Activated naive CD4-positive, alpha-beta T cell treated with anti-CD3 and anti-CD28 coated beads for 36 hours (primary cell): ENCODE data around the gene FKBP15. TPM values are rescaled to one million over a fixed set of nuclear protein-coding genes. Genes with fewer than 3 reads are reported as not detected.

Source experiments
- CTCF ChIA-PET: fragments of 350-600 bp; sonication (Branson Sonifier 250); formaldehyde crosslinking; loops from one replicate; lab custom pipeline; 2021; ENCODE audit warnings: antibody characterized with exemption; lab: Charles Lee
- DNase-seq: peaks from one replicate; pipeline ENCODE4 v3.0.0-alpha.2; 2020
- H3K27ac Mint-ChIP-seq: one replicate; pipeline ENCODE4 v1.8.0; 2021; ENCODE audit warnings: mild to moderate bottlenecking, mixed read lengths
- H3K27me3 Mint-ChIP-seq: one replicate; pipeline ENCODE4 v1.8.0; 2021; ENCODE audit warnings: low read depth, mixed read lengths
- H3K36me3 Mint-ChIP-seq: one replicate; pipeline ENCODE4 v1.8.0; 2021; ENCODE audit warnings: low read depth, mixed read lengths
- H3K4me1 Mint-ChIP-seq: one replicate; pipeline ENCODE4 v1.8.0; 2021; ENCODE audit warnings: low read depth, mixed read lengths
- H3K4me3 Mint-ChIP-seq: one replicate; pipeline ENCODE4 v1.8.0; 2021; ENCODE audit warnings: mild to moderate bottlenecking, moderate library complexity, mixed read lengths
- H3K9me3 Mint-ChIP-seq: one replicate; pipeline ENCODE4 v1.8.0; 2021; ENCODE audit warnings: mixed read lengths
- intact Hi-C: fragments of 100-400 bp; cut with micrococcal nuclease; formaldehyde crosslinking; loops from one replicate; pipeline ENCODE4 v1.15.1; 2023
- total RNA-seq, 2 experiments: library from RNA; stranded (reverse); gene quantifications; one replicate each; pipeline ENCODE4 v1.2.3, GENCODE V29; 2021

Gene FKBP15, protein sequence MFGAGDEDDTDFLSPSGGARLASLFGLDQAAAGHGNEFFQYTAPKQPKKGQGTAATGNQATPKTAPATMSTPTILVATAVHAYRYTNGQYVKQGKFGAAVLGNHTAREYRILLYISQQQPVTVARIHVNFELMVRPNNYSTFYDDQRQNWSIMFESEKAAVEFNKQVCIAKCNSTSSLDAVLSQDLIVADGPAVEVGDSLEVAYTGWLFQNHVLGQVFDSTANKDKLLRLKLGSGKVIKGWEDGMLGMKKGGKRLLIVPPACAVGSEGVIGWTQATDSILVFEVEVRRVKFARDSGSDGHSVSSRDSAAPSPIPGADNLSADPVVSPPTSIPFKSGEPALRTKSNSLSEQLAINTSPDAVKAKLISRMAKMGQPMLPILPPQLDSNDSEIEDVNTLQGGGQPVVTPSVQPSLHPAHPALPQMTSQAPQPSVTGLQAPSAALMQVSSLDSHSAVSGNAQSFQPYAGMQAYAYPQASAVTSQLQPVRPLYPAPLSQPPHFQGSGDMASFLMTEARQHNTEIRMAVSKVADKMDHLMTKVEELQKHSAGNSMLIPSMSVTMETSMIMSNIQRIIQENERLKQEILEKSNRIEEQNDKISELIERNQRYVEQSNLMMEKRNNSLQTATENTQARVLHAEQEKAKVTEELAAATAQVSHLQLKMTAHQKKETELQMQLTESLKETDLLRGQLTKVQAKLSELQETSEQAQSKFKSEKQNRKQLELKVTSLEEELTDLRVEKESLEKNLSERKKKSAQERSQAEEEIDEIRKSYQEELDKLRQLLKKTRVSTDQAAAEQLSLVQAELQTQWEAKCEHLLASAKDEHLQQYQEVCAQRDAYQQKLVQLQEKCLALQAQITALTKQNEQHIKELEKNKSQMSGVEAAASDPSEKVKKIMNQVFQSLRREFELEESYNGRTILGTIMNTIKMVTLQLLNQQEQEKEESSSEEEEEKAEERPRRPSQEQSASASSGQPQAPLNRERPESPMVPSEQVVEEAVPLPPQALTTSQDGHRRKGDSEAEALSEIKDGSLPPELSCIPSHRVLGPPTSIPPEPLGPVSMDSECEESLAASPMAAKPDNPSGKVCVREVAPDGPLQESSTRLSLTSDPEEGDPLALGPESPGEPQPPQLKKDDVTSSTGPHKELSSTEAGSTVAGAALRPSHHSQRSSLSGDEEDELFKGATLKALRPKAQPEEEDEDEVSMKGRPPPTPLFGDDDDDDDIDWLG
- total RNA-seq = 10 to 100 TPM; 14.7 to 15.8 TPM

DNA sequence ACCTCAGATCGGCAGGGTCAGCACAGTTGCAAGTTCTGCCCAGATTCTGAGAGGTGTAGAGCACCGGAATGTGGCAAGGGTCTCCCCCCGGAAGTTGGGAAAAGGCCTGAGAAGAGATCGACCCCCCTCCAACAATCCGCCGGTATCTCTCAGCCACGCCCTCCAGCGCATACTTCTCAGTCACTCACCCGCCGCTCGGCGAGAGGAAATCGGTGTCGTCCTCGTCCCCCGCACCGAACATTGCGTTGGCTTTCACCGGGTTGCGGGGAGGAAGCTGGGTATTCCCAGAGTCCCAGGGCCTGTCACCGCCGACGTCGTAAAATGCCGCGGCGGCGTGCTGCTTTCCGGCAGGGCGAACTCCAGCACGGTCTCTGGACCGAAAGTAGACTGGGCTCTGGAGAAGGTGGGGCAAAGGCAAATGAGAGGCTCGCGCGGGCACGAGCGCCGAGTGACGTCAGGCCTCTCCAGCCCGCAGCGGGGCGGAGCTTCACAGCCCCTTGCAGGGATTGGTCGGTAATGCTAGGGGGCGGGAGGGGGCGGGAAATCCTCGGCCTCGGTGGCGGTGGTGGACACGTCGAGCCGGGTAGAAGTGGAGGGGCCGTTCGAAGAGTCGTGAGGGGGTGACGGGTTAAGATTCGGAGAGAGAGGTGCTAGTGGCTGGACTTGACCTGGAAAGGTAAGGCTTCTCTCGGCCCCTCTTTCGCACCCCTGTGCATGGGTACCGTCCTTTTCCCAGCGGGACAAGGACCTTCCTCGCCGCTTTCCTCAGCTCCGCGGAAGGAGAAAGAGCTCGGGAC, at the start of gene FKBP15, which contains the start of gene SLC31A1:
Gene FKBP15 (minus strand): TSS at position 275 of the 797 bp plus-strand sequence. CDS start 34 bp downstream, at position 241.
Gene SLC31A1 (plus strand): TSS at position 542 of the 797 bp plus-strand sequence. CDS start 34,605 bp downstream, outside the sequence.
- Mint-ChIP-seq H3K27ac (peak within 1 kb of the TSS; percentile 91), H3K4me1 (peaks cover 38% of the 10 kb centered on the region), H3K9me3 (no peaks in the 10 kb centered on the region), H3K27me3 (no peaks in the 10 kb centered on the region), H3K4me3 (peak within 1 kb of the TSS; percentile 95), H3K36me3 (no peaks in the 10 kb centered on the region)
- peak; percentile 98 for DNase-seq
- intact Hi-C loops = loop anchor here (1.0 to 10.0 kb wide), 16 partner anchors 48 to 1559 kb away; partner anchors contain the start of genes ALAD, C9orf43, CDC26 and GNG10
- CTCF ChIA-PET = interaction anchor here (1.2 to 3.4 kb wide), 3 partner anchors 18 to 434 kb away, joined by 3 to 21 read pairs (median 3); partner anchors contain the start of gene CDC26

DNA sequence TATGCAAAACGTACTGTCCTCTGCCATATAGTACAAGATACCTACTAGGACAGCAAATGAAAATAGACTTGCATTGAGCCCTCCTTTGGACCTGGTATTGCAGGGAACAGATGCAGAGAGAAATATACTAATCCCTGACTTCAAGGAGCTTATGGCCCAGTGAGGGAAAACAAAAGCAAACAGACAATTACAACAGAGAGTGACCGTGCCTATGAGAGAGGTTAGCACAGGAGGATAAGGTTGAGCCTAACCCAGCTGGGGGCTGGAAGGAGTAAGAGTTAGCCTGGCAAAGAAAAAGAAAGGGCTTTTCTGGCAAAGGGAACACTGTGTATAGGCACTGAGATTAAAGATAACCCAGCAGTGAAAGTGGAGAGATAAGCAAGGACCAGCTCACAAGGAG, 48.8 kb upstream of the FKBP15 start:
- peak overlapping the region; percentile 22 for H3K27ac Mint-ChIP-seq
- H3K36me3 Mint-ChIP-seq = peaks cover 17% of the 10 kb centered on the region
- CTCF ChIA-PET = interaction anchor here (1.0 to 1.2 kb wide), 4 partner anchors 132 to 388 kb away, joined by 3 to 4 read pairs (median 4); partner anchors contain the start of gene ALAD

DNA sequence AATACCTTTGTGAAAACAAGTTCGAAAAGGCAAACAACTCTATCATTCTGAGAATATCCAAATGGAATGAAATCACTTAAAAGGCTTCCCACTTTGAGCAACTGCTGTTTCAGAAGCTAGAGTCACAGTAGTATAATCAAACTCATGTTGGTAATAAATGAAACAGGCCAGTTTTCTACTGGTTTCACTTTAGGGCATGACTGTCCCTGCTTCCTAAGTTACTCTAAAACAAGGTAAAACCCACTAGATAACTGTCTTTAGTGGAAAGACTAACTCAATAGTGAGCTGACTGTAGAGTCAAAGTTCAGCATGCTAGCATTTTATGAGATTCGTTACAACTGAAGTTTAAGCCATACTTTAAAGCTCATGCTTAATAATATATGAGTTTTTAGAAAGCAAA, 48.3 kb upstream of the FKBP15 start:
- Mint-ChIP-seq H3K27me3 (no peaks in the 10 kb centered on the region), H3K4me1 (peaks cover 23% of the 10 kb centered on the region), H3K27ac (peak overlapping the region; percentile 57), H3K4me3 (no peak overlapping the region), H3K36me3 (peaks cover 17% of the 10 kb centered on the region), H3K9me3 (no peaks in the 10 kb centered on the region)
- CTCF ChIA-PET = interaction anchor here (0.6 to 1.2 kb wide), 5 partner anchors 16 to 389 kb away, joined by 3 to 4 read pairs (median 4); partner anchors contain the start of gene ALAD
- intact Hi-C loops = loop anchor here (1.0 kb wide), 1 partner anchor 48 kb away; the partner anchor contains the start of genes FKBP15 and SLC31A1
- DNase-seq = no peak

More for the DNA sequence above, 48.8 kb upstream of the FKBP15 start:
- intact Hi-C loops = loop anchor here (1.0 to 10.0 kb wide), 2 partner anchors 49 to 1115 kb away; partner anchors contain the start of genes AKNA, FKBP15 and SLC31A1
- no peak for DNase-seq
- Mint-ChIP-seq H3K27me3 (no peaks in the 10 kb centered on the region), H3K4me3 (no peak overlapping the region), H3K9me3 (no peaks in the 10 kb centered on the region), H3K4me1 (peaks cover 23% of the 10 kb centered on the region)

DNA sequence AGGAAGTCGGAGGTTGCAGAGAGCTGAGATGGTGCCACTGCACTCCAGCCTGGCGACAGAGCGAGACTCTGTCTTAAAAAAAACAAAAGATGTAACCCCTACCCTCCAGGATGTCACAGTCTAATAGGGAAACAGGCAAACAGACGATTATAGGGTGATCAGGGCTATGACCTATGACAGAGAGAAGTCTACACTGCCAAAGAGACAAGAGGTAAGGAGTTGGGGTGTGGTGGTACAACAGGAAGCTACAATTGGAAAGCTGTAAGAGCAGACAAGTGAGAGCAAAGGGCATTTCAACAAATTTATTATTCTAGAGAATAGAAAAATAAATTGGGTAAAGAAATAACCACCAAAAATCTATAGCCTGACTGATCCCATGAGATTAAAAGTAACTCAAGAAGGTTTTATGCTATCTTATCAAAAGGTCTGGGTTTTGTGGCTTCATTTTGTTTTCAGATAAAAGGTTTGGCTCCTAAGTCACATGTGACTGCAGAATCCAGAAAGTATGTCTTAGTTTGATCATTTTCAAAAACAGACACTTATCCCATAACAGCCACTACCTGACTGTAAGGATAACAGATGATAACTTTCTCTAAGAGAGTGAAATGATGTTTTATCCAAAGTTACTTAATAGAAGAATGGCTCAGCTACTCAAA, 47.0 kb upstream of the FKBP15 start:
- Mint-ChIP-seq H3K36me3 (peaks cover 13% of the 10 kb centered on the region), H3K27me3 (no peaks in the 10 kb centered on the region), H3K9me3 (no peaks in the 10 kb centered on the region), H3K4me1 (peaks cover 13% of the 10 kb centered on the region), H3K27ac (no peak overlapping the region), H3K4me3 (no peak overlapping the region)
- CTCF ChIA-PET = no interaction called here
- DNase-seq = no peak
- intact Hi-C loops = no loop called here

GRCh38 chr9:113266174-113266573, 45.1 kb upstream of the FKBP15 start:
- no peaks in the 10 kb centered on the region for H3K9me3 Mint-ChIP-seq
- H3K4me1 Mint-ChIP-seq = peaks cover 12% of the 10 kb centered on the region
- no peak for DNase-seq
- peaks cover 11% of the 10 kb centered on the region for H3K36me3 Mint-ChIP-seq
- no peaks in the 10 kb centered on the region for H3K27me3 Mint-ChIP-seq
- CTCF ChIA-PET = no interaction called here
- H3K4me3 Mint-ChIP-seq = no peak overlapping the region
- intact Hi-C loops = no loop called here
- H3K27ac Mint-ChIP-seq = no peak overlapping the region

- DNase-seq = no peak
- Mint-ChIP-seq H3K4me1 (no peaks in the 10 kb centered on the region), H3K36me3 (peaks cover 22% of the 10 kb centered on the region), H3K4me3 (no peak overlapping the region), H3K9me3 (no peaks in the 10 kb centered on the region), H3K27me3 (no peaks in the 10 kb centered on the region), H3K27ac (no peak overlapping the region)
- intact Hi-C loops = no loop called here
- CTCF ChIA-PET = interaction anchor here (0.6 to 4.5 kb wide), 3 partner anchors 11 to 396 kb away, joined by 3 to 27 read pairs (median 4); no protein-coding TSS in a partner anchor
Observed at GRCh38 chr9:113261917-113262671, 41.0 kb upstream of the FKBP15 start.

DNA sequence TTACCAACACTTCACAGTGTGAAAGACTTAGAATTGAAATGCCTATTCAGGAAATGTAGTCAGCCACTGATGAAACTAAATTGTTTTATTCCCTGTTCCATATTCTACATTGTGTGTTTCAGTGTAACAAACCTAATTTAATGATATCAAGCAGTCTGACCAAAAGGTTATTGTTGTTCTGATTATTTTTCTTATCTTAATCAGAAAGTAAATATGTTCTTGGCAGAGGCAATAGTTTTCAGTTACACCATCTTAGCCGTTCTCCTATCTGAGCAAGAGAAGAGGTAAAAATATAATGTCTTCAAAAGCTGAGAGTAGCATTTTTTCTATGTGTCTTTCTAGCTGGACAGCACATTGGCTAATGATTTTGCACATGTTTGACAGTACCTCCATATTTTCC, 37.2 kb upstream of the FKBP15 start:
- intact Hi-C loops = no loop called here
- Mint-ChIP-seq H3K27ac (no peak overlapping the region), H3K36me3 (peaks cover 21% of the 10 kb centered on the region), H3K9me3 (no peaks in the 10 kb centered on the region), H3K4me3 (no peak overlapping the region), H3K27me3 (no peaks in the 10 kb centered on the region), H3K4me1 (no peaks in the 10 kb centered on the region)
- CTCF ChIA-PET = no interaction called here
- DNase-seq = no peak

DNA sequence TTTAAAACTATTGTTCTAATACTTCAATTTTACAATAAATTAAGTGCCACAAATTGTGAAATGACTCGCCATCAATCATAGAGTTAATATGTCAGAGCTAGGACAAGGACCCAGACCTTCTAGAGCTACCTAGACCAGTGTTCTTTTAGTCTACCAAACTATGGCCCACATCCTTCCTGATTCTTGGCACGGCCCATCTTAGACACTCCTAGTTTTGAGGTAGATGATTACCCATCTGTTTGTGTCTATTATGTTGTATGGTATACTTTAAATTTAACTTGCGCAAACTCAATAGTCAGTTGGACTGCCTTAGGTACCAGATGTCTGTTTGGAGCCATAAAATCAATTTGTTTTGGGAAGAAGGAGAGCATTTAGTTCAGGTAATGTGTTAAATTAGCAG, 36.8 kb upstream of the FKBP15 start:
- no peaks in the 10 kb centered on the region for H3K4me1 Mint-ChIP-seq
- no peak overlapping the region for H3K4me3 Mint-ChIP-seq
- intact Hi-C loops = no loop called here
- DNase-seq = no peak
- H3K36me3 Mint-ChIP-seq = peaks cover 22% of the 10 kb centered on the region
- no peak overlapping the region for H3K27ac Mint-ChIP-seq
- CTCF ChIA-PET = no interaction called here
- no peaks in the 10 kb centered on the region for H3K27me3 Mint-ChIP-seq
- H3K9me3 Mint-ChIP-seq = no peaks in the 10 kb centered on the region

DNA sequence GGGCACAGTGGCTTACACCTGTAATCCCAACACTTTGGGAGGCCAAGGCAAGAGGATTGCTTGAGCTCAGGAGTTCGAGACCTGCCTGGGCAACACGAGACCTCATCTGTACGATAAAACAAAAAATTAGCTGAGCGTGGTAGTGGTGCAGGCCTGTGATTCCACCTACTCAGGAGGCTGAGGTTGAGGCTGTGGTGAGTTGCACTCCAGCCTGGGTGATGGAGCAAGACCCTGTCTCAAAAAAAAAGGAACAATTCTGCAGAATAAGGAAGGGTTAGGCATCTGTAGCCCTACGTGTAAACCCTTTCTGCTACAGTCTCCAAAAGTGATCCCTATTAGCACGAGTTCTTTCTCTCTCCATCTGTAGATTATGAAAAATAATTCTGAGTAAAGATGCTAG, 34.4 kb upstream of the FKBP15 start:
- intact Hi-C loops = no loop called here
- Mint-ChIP-seq H3K9me3 (no peaks in the 10 kb centered on the region), H3K36me3 (peaks cover 17% of the 10 kb centered on the region), H3K27me3 (no peaks in the 10 kb centered on the region), H3K4me1 (no peaks in the 10 kb centered on the region), H3K27ac (no peak overlapping the region), H3K4me3 (no peak overlapping the region)
- CTCF ChIA-PET = interaction anchor here (0.5 to 0.6 kb wide), 2 partner anchors 12 to 25 kb away, joined by 3 to 4 read pairs; no protein-coding TSS in a partner anchor
- DNase-seq = no peak

DNA sequence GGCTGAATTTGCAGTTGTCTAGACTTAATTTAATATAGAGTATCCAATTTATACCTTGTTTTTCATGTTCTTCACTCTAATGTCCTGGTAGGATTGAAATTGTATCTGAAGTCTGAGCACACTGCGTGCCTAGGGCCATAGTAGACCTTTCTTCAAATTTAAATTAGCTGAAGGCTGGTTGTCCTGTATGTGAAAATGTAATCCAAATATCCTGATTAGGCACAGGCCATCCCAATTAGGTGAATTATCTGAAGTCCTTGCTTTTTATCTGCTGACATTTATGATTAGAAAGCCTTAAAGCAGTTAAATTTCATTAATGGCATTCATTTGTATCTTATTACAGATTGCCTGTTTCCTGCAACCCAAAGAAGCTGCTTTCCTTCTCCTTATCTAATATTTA, 33.9 kb upstream of the FKBP15 start:
- no peaks in the 10 kb centered on the region for H3K9me3 Mint-ChIP-seq
- intact Hi-C loops = no loop called here
- no peak for DNase-seq
- H3K27ac Mint-ChIP-seq = no peak overlapping the region
- H3K4me3 Mint-ChIP-seq = no peak overlapping the region
- H3K36me3 Mint-ChIP-seq = peaks cover 12% of the 10 kb centered on the region
- no peaks in the 10 kb centered on the region for H3K27me3 Mint-ChIP-seq
- H3K4me1 Mint-ChIP-seq = no peaks in the 10 kb centered on the region
- CTCF ChIA-PET = interaction anchor here (0.6 kb wide), 1 partner anchor 11 kb away, joined by 4 read pairs; no protein-coding TSS in a partner anchor
